Colonic mucosa (tissue), 4 donors: ENCODE results near the gene CCDC80. TPM values are rescaled to one million over a fixed set of nuclear protein-coding genes. Genes with fewer than 3 reads are reported as not detected.

Experiments
- DNase-seq: peaks from one replicate; pipeline ENCODE4 v3.0.0-alpha.2; 2020
- H3K27ac ChIP-seq: fragments of 200-600 bp; one replicate; pipeline ENCODE4 v1.8.0; 2021
- H3K27me3 ChIP-seq: fragments of 200-600 bp; one replicate; pipeline ENCODE4 v1.8.0; 2021
- H3K36me3 ChIP-seq: fragments of 200-600 bp; one replicate; pipeline ENCODE4 v1.8.0; 2021
- H3K4me1 ChIP-seq: fragments of 200-600 bp; one replicate; pipeline ENCODE4 v1.8.0; 2021; ENCODE audit warnings: mild to moderate bottlenecking
- H3K4me3 ChIP-seq: fragments of 200-600 bp; one replicate; pipeline ENCODE4 v1.8.0; 2021
- H3K9ac ChIP-seq, 2 donors: one replicate each; pipeline ENCODE4 v1.7.0; 2013; ENCODE audit warnings: control low read depth in 2 of 2, low read depth in 2 of 2, low read length in 2 of 2
- H3K9me3 ChIP-seq: fragments of 200-600 bp; one replicate; pipeline ENCODE4 v1.8.0; 2021
- intact Hi-C: fragments of 100-400 bp; cut with DNase I; formaldehyde crosslinking; loops from one replicate; pipeline ENCODE4 v1.14.1; 2022
- total RNA-seq, 2 donors: library from RNA; stranded (reverse); fragmentation: NEBNext Ultra II Directional in 1 of 2; extraction: Animal tissue kit (Norgen Biotek cat#: 25700) in 1 of 2; gene quantifications; one replicate each; pipeline ENCODE4 v1.2.1, GENCODE V29; 2021
- TF ChIP-seq, protein P1 (sequence below): fragments of 200-600 bp; IDR thresholded peaks from one replicate; pipeline ENCODE4 v1.8.0; 2022; ENCODE audit warnings: antibody characterized with exemption, mild to moderate bottlenecking
- donor health status: healthy.
- donor health status: DM: no; HTN: no; CAD: no.
- donor health status: DM: no; HTN: no; CAD: no.

The CCDC80 gene
- total RNA-seq, 2 donors from 2014 or later, result 7.1 to 36.6 TPM

DNA sequence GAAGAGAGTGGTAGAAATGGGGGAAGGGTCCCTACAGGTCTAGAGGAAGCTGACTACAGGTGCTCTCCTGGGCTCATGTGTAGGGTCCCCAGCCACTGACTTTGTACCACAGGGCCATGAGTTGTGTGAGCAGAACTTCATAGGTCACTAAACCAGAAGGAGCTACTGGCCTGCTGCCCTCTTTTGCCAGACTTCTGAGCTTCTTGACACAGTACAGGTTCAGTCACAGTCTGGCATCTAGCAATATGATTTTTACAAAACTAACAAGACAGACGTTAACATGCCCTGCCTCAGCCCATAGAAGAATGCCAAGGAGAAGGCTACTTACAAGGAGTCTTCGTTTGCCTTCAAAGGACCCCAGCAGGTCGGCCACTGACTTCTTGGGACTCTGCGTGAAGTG, 3.2 kb downstream of the CCDC80 start:
- Histone ChIP-seq H3K4me3 (no peak overlapping the region), H3K9ac (no peak overlapping the region), H3K4me1 (peaks cover under 1% of the 10 kb centered on the region), H3K9me3 (no peaks in the 10 kb centered on the region), H3K27ac (peak overlapping the region; percentile 55), H3K36me3 (no peaks in the 10 kb centered on the region), H3K27me3 (no peaks in the 10 kb centered on the region)
- DNase-seq, result no peak
- intact Hi-C loops, result no loop called here
- TF ChIP-seq, protein P1, sequence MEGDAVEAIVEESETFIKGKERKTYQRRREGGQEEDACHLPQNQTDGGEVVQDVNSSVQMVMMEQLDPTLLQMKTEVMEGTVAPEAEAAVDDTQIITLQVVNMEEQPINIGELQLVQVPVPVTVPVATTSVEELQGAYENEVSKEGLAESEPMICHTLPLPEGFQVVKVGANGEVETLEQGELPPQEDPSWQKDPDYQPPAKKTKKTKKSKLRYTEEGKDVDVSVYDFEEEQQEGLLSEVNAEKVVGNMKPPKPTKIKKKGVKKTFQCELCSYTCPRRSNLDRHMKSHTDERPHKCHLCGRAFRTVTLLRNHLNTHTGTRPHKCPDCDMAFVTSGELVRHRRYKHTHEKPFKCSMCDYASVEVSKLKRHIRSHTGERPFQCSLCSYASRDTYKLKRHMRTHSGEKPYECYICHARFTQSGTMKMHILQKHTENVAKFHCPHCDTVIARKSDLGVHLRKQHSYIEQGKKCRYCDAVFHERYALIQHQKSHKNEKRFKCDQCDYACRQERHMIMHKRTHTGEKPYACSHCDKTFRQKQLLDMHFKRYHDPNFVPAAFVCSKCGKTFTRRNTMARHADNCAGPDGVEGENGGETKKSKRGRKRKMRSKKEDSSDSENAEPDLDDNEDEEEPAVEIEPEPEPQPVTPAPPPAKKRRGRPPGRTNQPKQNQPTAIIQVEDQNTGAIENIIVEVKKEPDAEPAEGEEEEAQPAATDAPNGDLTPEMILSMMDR, result no peak

DNA sequence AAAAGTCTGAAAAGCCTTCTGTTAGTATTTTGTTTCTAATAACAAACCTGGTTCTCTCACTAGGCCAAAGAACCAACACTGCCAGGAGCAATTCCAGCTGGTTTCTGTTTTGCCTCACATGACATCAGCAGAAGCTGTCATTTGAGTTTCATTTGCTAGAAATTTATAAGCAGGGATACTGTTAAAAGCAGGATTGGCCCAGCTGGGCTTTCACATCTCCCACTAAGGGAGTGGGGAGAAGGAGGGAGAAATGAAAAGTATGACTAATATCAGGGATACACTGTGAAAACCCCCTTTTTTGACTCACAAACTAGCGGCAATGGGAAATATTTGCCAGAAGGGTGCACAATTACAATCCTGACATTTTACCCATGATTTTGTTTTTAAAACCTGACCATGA, 5.3 kb downstream of the CCDC80 start:
- peak overlapping the region; percentile 55 for H3K27ac ChIP-seq
- no peaks in the 10 kb centered on the region for H3K27me3 ChIP-seq
- no peaks in the 10 kb centered on the region for H3K36me3 ChIP-seq
- H3K4me3 ChIP-seq, result no peak overlapping the region
- peak; percentile 30 for DNase-seq
- intact Hi-C loops, result no loop called here
- H3K4me1 ChIP-seq, result no peaks in the 10 kb centered on the region
- TF ChIP-seq, protein P1, result no peak
- no peaks in the 10 kb centered on the region for H3K9me3 ChIP-seq
- no peak overlapping the region for H3K9ac ChIP-seq

DNA sequence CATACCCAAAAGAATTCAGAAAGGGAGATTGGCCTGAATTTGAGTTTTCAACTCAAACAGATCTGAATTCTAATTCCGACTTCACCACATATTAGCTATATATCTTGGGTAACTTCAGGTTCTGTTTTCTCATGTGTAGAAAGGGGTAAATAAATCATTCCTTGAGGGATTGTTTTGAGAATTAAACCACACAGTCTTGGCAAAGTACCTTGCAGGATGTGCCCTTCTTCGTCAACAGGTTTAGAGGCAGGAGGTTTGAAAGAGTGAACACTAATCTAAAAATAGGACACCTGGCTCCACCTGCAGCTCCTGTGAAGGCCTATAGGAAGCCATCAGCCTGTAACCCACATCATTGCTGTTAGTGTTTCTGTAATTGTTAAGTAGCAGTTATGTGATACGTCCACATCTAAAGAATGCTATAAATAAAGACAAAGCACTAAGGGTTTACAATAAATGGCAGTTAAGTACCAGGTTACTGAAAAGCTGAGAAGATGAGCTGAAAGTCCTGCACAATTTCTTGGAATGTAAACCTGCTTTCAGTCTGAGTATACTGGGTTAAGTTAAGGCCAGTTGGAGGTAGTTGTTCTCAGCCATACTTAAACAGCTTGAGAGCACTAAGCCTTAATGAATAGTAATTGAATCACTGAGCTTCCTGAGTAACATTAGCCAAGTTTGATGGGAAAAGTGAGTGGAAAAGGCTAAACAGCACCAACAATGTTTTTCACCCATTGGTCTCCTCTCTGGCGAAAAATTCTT, 6.0 kb downstream of the CCDC80 start:
- DNase-seq, result no peak
- Histone ChIP-seq H3K27me3 (no peaks in the 10 kb centered on the region), H3K27ac (peak overlapping the region; percentile 55), H3K9ac (no peak overlapping the region), H3K36me3 (no peaks in the 10 kb centered on the region), H3K4me1 (no peaks in the 10 kb centered on the region), H3K9me3 (no peaks in the 10 kb centered on the region), H3K4me3 (no peak overlapping the region)
- TF ChIP-seq, protein P1, result no peak
- intact Hi-C loops, result no loop called here

DNA sequence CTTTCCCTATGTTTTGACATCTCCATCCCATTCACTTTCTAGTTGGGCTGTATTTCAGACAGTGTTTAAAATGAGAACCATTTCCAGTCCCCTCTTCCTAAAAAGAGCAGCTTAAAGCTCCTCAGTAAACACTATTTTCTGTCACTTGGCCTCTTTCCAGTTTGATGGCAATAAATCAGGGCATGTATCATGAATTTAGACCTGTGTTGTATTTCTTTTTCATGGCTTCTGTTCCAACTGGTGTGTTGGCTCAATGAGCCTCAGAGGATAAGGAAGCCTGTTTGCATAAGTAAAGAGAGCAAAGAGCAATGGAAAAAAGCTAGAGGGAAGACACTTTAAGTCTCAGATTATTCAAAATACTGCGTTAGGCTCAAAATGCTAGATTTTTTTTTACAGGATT, 7.2 kb downstream of the CCDC80 start:
- H3K4me3 ChIP-seq, result no peak overlapping the region
- TF ChIP-seq, protein P1, result no peak
- H3K9ac ChIP-seq, result no peak overlapping the region
- intact Hi-C loops, result no loop called here
- H3K27ac ChIP-seq, result no peak overlapping the region
- no peaks in the 10 kb centered on the region for H3K9me3 ChIP-seq
- no peaks in the 10 kb centered on the region for H3K27me3 ChIP-seq
- H3K36me3 ChIP-seq, result no peaks in the 10 kb centered on the region
- DNase-seq, result peak; percentile 19
- no peaks in the 10 kb centered on the region for H3K4me1 ChIP-seq

DNA sequence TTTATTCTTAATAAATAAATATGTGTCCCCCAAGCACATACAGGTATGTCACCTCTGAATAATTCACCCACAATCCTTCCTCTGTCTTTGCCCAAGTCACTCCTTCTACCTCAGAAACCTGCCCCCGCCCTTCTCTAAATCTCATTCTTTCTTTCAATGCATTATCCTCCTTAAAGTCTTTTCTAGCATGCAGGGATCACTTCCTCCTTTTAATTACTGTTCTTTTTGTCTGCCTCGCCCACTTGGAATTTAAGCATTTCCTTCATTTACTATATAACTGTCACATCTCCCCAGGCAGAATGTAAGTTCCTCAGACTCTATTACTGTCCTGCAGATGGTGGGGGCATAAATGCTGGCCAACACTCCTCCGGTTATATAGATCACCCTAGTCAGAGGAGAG, 7.8 kb downstream of the CCDC80 start:
- DNase-seq, result no peak
- H3K4me3 ChIP-seq, result no peak overlapping the region
- H3K27ac ChIP-seq, result no peak overlapping the region
- intact Hi-C loops, result no loop called here
- no peaks in the 10 kb centered on the region for H3K9me3 ChIP-seq
- TF ChIP-seq, protein P1, result no peak
- H3K27me3 ChIP-seq, result no peaks in the 10 kb centered on the region
- no peaks in the 10 kb centered on the region for H3K36me3 ChIP-seq
- no peaks in the 10 kb centered on the region for H3K4me1 ChIP-seq
- H3K9ac ChIP-seq, result no peak overlapping the region
